NB4 (cell line): ENCODE data around the gene NR2F1-AS1.

Experiments used
- CTCF ChIP-seq: IDR thresholded peaks from one replicate; pipeline ENCODE4 v1.5.1; 2012; ENCODE audit warnings: low read depth, low read length
- POLR2A ChIP-seq: IDR thresholded peaks from 2 replicates; pipeline ENCODE4 v1.6.1; 2011; ENCODE audit warnings: mild to moderate bottlenecking; ENCODE audit not compliant: insufficient read length; ENCODE audit errors: extremely low read depth
- TF ChIP-seq, protein P1 (sequence below): IDR thresholded peaks from 2 replicates; pipeline ENCODE4 v1.6.1; 2011; ENCODE audit warnings: low read depth, low read length

DNA sequence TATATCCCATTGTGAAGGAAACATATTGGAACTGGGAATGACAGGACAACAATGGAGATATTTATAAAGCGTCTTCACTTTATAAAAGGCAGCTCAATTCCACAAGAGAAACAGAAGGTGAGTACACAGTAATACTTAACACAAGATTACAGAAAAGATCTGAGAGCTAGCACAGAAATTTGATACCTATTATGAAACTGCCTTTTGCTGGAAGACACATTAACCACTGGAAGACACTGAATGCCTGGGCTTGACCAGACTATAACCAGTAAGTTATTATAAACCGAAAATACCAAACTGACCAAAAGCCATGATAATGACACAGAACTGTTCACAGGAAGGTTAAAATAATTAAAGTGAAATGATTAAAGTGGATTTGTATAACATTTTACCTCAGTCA lies 195.4 kb downstream of the NR2F1-AS1 start:
- no peak for TF ChIP-seq CTCF
- TF ChIP-seq POLR2A: no peak
- TF ChIP-seq, protein P1, sequence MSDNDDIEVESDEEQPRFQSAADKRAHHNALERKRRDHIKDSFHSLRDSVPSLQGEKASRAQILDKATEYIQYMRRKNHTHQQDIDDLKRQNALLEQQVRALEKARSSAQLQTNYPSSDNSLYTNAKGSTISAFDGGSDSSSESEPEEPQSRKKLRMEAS: no peak
